Kidney (tissue), 14 donors: ENCODE results near the gene CACNG1. TPM values are rescaled to one million over a fixed set of nuclear protein-coding genes. Genes with fewer than 3 reads are reported as not detected.
"Not testable (repeated sequence)": the region's sequence is repeated elsewhere in the genome, so short reads cannot be mapped to it uniquely, and the experiment has no call there.

Experiments
- DNase-seq, 5 donors: peaks; one replicate each; pipeline ENCODE4 v3.0.0-alpha.2; 2013 to 2020
- FAIRE-seq: peaks from 2 replicates; lab custom pipeline; 2012; peaks lifted over from hg19 to GRCh38; lab: Jason Lieb, UNC
- H3K27ac ChIP-seq, 2 donors: one replicate each; pipeline ENCODE4 v1.7.0; 2013; ENCODE audit warnings: low read depth in 2 of 2, low read length in 2 of 2, inconsistent platforms in 1 of 2
- H3K27me3 ChIP-seq: one replicate; pipeline ENCODE4 v1.7.1; 2013; ENCODE audit warnings: low read length, inconsistent platforms; ENCODE audit not compliant: control insufficient read depth, insufficient read depth
- H3K36me3 ChIP-seq, 3 donors: one replicate each; pipeline versions ENCODE4 v1.7.0 to v1.7.1; 2013; ENCODE audit warnings: low read length in 3 of 3, control low read depth in 1 of 3, inconsistent platforms in 1 of 3; ENCODE audit not compliant: insufficient read depth in 3 of 3, control insufficient read depth in 2 of 3
- H3K4me1 ChIP-seq, 3 donors: one replicate each; pipeline versions ENCODE4 v1.7.0 to v1.7.1; 2013; ENCODE audit warnings: low read length in 3 of 3, inconsistent platforms in 1 of 3, low read depth in 1 of 3; ENCODE audit not compliant: control insufficient read depth in 2 of 3, insufficient read depth in 2 of 3
- H3K4me3 ChIP-seq, 3 donors: one replicate each; pipeline versions ENCODE4 v1.7.0 to v1.8.1; 2013; ENCODE audit warnings: low read length in 3 of 3, control low read depth in 1 of 3, inconsistent platforms in 1 of 3
- H3K9ac ChIP-seq, 3 donors: one replicate each; pipeline versions ENCODE4 v1.7.0 to v1.7.1; 2013; ENCODE audit warnings: low read length in 3 of 3, control low read depth in 1 of 3, inconsistent platforms in 1 of 3
- H3K9me3 ChIP-seq, 3 donors: one replicate each; pipeline versions ENCODE4 v1.7.0 to v1.7.1; 2013; ENCODE audit warnings: low read length in 3 of 3, control low read depth in 1 of 3, inconsistent platforms in 1 of 3; ENCODE audit not compliant: control insufficient read depth in 2 of 3, insufficient read depth in 1 of 3
- CTCF ChIP-seq: IDR thresholded peaks from 3 replicates; pipeline ENCODE4 v1.5.1; 2012; ENCODE audit warnings: mild to moderate bottlenecking, moderate library complexity, borderline replicate concordance; ENCODE audit not compliant: insufficient read depth; ENCODE audit errors: extremely low read depth
- intact Hi-C: fragments of 100-400 bp; cut with DNase I; formaldehyde crosslinking; loops from one replicate; pipeline ENCODE4 v1.11.1; 2022
- polyA plus RNA-seq: library from polyadenylated mRNA; stranded (reverse); fragments of 350-450 nt; fragmentation: Illumina TruSeq; extraction: RNeasy Lipid Tissue Mini Kit (QIAGEN cat#74804); gene quantifications from one replicate; pipeline ENCODE4 v1.2.3, GENCODE V29; 2014; ENCODE audit warnings: low read depth, low replicate concordance; ENCODE audit not compliant: insufficient read depth
- total RNA-seq: library from RNA; stranded (reverse); fragmentation: NEBNext Ultra II Directional; extraction: Animal tissue kit (Norgen Biotek cat#: 25700); gene quantifications from one replicate; pipeline ENCODE4 v1.2.1, GENCODE V29; 2021
- donor health status: control.
- donor health status: control.
- donor health status: control.
- donor health status: control.
- donor health status: control.
- donor health status: DM: yes; HTN: yes; CAD: no.
- donor health status: Normal renal cell carcinoma (clear cell type).

The CACNG1 gene
- total and polyA plus RNA-seq, 2 donors from 2014 or later: not detected

DNA sequence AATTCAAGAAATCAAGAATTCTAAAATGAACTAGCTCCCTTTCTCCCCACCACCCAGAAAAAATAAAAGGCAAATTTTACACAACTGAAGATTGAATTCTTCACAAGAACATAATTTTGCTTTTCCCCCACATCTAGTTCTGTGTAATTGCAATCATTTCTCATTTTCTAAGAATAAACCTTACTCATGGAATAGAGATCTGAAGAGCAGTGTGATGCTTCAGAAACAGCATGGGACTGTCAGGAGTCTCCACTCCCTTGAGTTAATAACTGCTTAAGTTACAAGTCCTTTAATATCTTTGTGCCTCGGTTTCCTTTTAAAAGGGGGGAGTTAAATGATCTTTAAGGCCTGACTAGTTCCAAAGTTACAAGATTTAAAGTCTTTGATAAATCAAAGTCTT is 53.7 kb downstream of the CACNG1 start:
- no peaks in the 10 kb centered on the region for H3K36me3 ChIP-seq
- H3K4me1 ChIP-seq: no peaks in the 10 kb centered on the region
- H3K9me3 ChIP-seq: no peaks in the 10 kb centered on the region
- H3K4me3 ChIP-seq: no peak overlapping the region
- DNase-seq (no peak), FAIRE-seq (no peak)
- H3K27me3 ChIP-seq: no peaks in the 10 kb centered on the region
- TF ChIP-seq CTCF: no peak
- H3K9ac ChIP-seq: no peak overlapping the region
- no peak overlapping the region for H3K27ac ChIP-seq
- intact Hi-C loops: no loop called here

DNA sequence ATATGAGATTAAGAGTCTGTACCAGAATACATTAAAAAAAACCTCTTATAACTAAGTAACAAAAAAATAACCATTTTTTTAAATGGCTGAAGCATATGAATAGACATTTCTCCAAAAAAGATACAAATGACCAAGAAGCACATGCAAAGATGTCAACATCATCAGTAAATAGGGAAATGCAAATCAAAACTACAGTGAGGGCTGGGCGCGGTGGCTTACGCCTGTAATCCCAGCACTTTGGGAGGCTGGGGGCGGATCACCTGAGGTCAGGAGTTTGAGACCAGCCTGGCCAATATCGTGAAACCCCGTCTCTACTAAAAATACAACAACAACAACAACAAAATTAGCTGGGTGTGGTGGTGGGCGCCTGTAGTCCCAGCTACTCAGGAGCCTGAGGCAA is 60.3 kb downstream of the CACNG1 start:
- FAIRE-seq, H3K27ac ChIP-seq, H3K4me1 ChIP-seq, DNase-seq, intact Hi-C loops, H3K9ac ChIP-seq, H3K4me3 ChIP-seq, H3K27me3 ChIP-seq, H3K9me3 ChIP-seq: not testable (repeated sequence)
- H3K36me3 ChIP-seq: peaks cover 5 to 31% (median 19%) of the 10 kb centered on the region in 3 donors

- FAIRE-seq: no peak
- Histone ChIP-seq H3K36me3 (peaks cover 5 to 31% (median 19%) of the 10 kb centered on the region in 3 donors), H3K27me3 (no peaks in the 10 kb centered on the region), H3K9me3 (no peaks in the 10 kb centered on the region), H3K9ac (no peak overlapping the region), H3K27ac (no peak overlapping the region), H3K4me3 (no peak overlapping the region), H3K4me1 (no peaks in the 10 kb centered on the region)
- TF ChIP-seq CTCF: no peak
- intact Hi-C loops: no loop called here
- no peak for DNase-seq
Observed at GRCh38 chr17:67105213-67105612, 60.9 kb downstream of the CACNG1 start.

Other genes starting within 250 kb of the CACNG1 start
- not detected for gene CACNG5, start 209.4 kb upstream of the CACNG1 start, total RNA-seq
- gene CACNG5, start 209.4 kb upstream of the CACNG1 start, polyA plus RNA-seq: not detected
- 0.31 TPM for gene CACNG4, start 79.8 kb upstream of the CACNG1 start, total RNA-seq
- gene CACNG4, start 79.8 kb upstream of the CACNG1 start, polyA plus RNA-seq: 0.26 TPM
- gene HELZ, start 200.6 kb downstream of the CACNG1 start, total RNA-seq: 58.8 TPM
- 2.8 TPM for gene HELZ, start 200.6 kb downstream of the CACNG1 start, polyA plus RNA-seq